PFSK-1 (cell line): ENCODE measurements around the gene CDYL.

ENCODE experiments used
- FOXP2 ChIP-seq: optimal IDR thresholded peaks from 2 replicates; pipeline ENCODE3; 2011; ENCODE audit warnings: borderline replicate concordance, control low read depth, inconsistent platforms; ENCODE audit not compliant: insufficient read depth; ENCODE audit errors: extremely low read length, extremely low read depth
- POLR2AphosphoS5 ChIP-seq: IDR thresholded peaks from 2 replicates; pipeline ENCODE4 v1.6.1; 2012; ENCODE audit warnings: low read depth, mild to moderate bottlenecking, control low read depth, low read length, moderate library complexity
- SIN3A ChIP-seq: IDR thresholded peaks from 2 replicates; pipeline ENCODE4 v1.6.1; 2012; ENCODE audit warnings: mild to moderate bottlenecking, low read length, moderate library complexity, borderline replicate concordance; ENCODE audit not compliant: insufficient read depth
- TAF1 ChIP-seq: IDR thresholded peaks from 2 replicates; pipeline ENCODE4 v1.6.1; 2012; ENCODE audit warnings: low read length, control low read depth, borderline replicate concordance; ENCODE audit not compliant: insufficient read depth
- TF ChIP-seq, protein P1 (sequence below), 2 experiments: IDR thresholded peaks; 2 replicates each; pipeline versions ENCODE4 v1.6.1 to v1.8.0; 2011 to 2012; ENCODE audit warnings: low read depth in 2 of 2, low read length in 2 of 2, control low read depth in 1 of 2, inconsistent platforms in 1 of 2, mild to moderate bottlenecking in 1 of 2, moderate library complexity in 1 of 2; ENCODE audit not compliant: insufficient read depth in 1 of 2

Gene CDYL

DNA sequence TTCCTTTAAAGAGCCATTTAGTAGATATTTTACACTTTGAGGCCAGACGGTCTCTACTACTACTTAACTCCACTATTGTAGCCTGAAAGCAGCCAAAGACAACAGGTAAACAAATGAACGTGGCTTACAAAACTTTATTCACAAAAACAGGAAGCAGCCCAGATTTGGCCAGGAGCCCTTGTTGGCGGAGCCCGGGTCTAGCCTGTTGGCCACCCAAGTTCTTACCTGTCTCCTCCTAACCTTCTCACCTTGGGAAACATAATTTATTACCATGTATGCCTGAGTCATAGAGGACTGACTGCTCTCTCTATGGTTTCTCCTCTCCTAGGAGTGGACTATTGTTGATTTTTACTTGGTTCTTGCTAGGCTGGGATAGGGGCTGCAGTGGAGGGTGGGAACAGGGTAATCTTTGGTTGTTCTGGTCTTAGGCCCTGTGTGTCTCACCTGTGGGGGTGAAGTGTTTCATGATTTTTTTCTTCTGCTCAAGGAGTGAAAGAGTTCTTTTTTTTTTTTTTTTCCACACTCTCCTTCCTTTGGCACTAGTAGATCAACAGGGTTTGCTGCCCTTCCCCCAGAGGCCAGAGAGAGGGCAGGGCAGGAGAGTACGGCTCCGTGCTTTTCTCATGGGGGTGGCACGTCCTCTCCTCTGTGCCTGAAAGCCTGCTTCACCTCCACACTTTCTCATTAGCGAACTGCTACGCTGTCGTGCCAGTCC is 137.7 kb downstream of the CDYL start:
- TF ChIP-seq, protein P1, sequence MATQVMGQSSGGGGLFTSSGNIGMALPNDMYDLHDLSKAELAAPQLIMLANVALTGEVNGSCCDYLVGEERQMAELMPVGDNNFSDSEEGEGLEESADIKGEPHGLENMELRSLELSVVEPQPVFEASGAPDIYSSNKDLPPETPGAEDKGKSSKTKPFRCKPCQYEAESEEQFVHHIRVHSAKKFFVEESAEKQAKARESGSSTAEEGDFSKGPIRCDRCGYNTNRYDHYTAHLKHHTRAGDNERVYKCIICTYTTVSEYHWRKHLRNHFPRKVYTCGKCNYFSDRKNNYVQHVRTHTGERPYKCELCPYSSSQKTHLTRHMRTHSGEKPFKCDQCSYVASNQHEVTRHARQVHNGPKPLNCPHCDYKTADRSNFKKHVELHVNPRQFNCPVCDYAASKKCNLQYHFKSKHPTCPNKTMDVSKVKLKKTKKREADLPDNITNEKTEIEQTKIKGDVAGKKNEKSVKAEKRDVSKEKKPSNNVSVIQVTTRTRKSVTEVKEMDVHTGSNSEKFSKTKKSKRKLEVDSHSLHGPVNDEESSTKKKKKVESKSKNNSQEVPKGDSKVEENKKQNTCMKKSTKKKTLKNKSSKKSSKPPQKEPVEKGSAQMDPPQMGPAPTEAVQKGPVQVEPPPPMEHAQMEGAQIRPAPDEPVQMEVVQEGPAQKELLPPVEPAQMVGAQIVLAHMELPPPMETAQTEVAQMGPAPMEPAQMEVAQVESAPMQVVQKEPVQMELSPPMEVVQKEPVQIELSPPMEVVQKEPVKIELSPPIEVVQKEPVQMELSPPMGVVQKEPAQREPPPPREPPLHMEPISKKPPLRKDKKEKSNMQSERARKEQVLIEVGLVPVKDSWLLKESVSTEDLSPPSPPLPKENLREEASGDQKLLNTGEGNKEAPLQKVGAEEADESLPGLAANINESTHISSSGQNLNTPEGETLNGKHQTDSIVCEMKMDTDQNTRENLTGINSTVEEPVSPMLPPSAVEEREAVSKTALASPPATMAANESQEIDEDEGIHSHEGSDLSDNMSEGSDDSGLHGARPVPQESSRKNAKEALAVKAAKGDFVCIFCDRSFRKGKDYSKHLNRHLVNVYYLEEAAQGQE (IDR thresholded peaks at IDR 0.05; ENCODE audit: insufficient read depth in 1 of 2, low read depth in 2 of 2, low read length in 2 of 2): no peak
- TF ChIP-seq FOXP2: no peak
- no peak for TF ChIP-seq SIN3A
- no peak for TF ChIP-seq TAF1
- TF ChIP-seq POLR2AphosphoS5: no peak

DNA sequence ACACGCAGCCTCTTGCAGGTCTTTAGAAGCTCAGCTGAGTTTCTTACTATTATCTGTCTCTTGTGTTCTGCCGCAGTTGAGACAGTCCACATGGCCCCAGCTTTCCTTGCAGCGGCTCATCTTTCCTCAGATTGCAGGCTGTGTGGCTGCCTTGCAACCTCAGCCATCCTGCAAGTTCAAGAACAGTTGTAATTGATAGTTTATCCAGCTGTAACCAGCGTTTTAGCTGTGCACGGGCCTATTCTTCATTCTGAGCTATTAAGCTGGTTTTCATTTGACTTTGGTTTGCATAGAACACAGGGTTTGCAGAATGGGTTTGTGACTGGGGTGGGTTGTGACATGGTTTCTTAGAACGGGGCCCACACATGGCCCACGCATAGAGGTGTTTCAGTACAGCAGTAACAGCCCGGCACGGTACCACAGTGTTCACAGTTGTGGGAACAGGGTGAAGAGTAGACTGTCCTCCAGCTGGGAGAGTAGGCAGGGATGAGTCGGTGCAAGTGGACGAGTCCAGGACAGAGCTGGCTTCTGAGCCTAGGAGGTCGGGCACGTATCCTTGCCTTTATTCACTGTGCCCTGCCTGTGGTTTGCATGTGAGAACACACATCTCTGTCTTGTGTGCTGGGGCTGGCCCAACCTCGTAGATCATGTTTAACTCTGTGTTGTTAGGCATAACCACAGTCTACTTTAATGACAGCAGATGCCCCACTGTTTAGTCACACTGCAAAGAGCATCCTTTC is 138.4 kb downstream of the CDYL start:
- TF ChIP-seq SIN3A (no peak), FOXP2 (no peak), TAF1 (no peak), POLR2AphosphoS5 (no peak)
- TF ChIP-seq, protein P1 (IDR thresholded peaks at IDR 0.05; ENCODE audit: insufficient read depth in 1 of 2, low read depth in 2 of 2, low read length in 2 of 2): no peak

DNA sequence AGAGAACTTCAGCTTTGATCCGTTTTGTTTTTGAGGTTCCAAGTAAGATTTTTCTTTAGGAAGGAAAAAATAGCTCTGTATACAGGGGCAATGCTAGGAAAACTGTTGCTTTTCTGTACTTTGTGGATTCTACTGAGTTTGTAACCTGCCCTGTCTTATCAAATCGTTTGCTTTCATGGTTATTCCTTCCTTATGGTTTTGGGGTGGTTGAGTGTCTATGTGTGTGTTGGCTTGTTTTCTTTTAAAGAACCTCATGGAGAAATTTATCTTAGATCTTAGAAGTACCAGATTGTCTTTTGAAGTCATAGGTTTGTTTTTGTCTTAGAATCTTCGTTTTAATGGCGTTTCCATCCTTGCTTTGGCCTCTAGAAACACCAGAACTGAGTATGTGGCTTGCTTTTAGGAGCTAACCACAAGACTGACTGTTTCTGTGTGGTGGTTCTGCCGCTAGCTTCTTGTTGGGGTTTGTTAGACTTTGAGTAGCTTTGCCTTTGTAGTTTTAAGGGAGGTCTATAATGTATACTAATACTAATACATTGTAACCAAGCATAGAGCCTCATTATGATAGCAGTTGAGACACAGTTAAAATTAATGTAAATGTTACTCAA is 140.9 kb downstream of the CDYL start:
- TF ChIP-seq POLR2AphosphoS5: no peak
- TF ChIP-seq, protein P1 (IDR thresholded peaks at IDR 0.05; ENCODE audit: insufficient read depth in 1 of 2, low read depth in 2 of 2, low read length in 2 of 2): no peak
- no peak for TF ChIP-seq TAF1
- no peak for TF ChIP-seq SIN3A
- TF ChIP-seq FOXP2: no peak

DNA sequence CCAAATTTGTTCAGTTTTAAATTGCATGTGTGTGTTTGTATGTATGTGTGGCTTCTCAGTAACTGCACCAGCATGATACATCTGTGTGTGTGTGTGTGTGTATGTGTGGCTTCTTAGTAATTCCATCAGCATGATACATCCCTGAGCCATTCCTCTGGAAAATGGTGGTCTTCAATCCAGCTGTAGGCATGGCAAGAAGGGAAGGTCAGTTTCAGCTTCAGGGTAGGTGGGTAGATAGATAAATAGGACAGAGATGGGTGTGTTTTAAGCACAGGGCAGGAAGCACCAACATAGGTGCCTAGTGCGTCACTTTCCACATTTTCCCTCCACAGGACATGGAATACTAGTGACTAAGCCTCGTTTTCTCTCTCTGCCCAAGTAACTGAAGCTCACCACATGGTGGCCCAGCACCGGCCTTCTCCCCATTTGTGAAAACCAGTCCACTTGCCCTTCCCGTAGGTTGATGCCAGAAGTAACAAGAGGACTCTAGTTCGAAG is 144.8 kb downstream of the CDYL start:
- TF ChIP-seq SIN3A: no peak
- TF ChIP-seq POLR2AphosphoS5: no peak
- TF ChIP-seq FOXP2: no peak
- TF ChIP-seq, protein P1 (IDR thresholded peaks at IDR 0.05; ENCODE audit: insufficient read depth in 1 of 2, low read depth in 2 of 2, low read length in 2 of 2): no peak
- TF ChIP-seq TAF1: no peak
